Activated CD4-positive, alpha-beta memory T cell treated with anti-CD3 and anti-CD28 coated beads, Interleukin-2, amount 10 ng/mL, durations not matched to agents 7 days and 5 days (primary cell): ENCODE measurements around the gene MPPED1. TPM values are rescaled to one million over a fixed set of nuclear protein-coding genes. Genes with fewer than 3 reads are reported as not detected.

Experiments
- CTCF ChIA-PET: fragments of 350-600 bp; sonication (Branson Sonifier 250); formaldehyde crosslinking; loops from one replicate; lab custom pipeline; 2021; ENCODE audit warnings: antibody characterized with exemption, inconsistent platforms; lab: Charles Lee
- POLR2A ChIA-PET: fragments of 350-600 bp; sonication (Branson Sonifier 250); formaldehyde crosslinking; loops from one replicate; lab custom pipeline; 2021; ENCODE audit warnings: antibody characterized with exemption; lab: Charles Lee
- DNase-seq: peaks from one replicate; pipeline ENCODE4 v3.0.0-alpha.2; 2020
- H3K27ac Mint-ChIP-seq: one replicate; pipeline ENCODE4 v1.8.0; 2021; ENCODE audit warnings: mild to moderate bottlenecking, mixed read lengths
- H3K27me3 Mint-ChIP-seq: one replicate; pipeline ENCODE4 v1.8.0; 2021; ENCODE audit warnings: mixed read lengths
- H3K36me3 Mint-ChIP-seq: one replicate; pipeline ENCODE4 v1.8.0; 2021; ENCODE audit warnings: low read depth, mixed read lengths
- H3K4me1 Mint-ChIP-seq: one replicate; pipeline ENCODE4 v1.8.0; 2021; ENCODE audit warnings: mixed read lengths
- H3K4me3 Mint-ChIP-seq: one replicate; pipeline ENCODE4 v1.8.0; 2021; ENCODE audit warnings: mild to moderate bottlenecking, mixed read lengths
- H3K9me3 Mint-ChIP-seq: one replicate; pipeline ENCODE4 v1.8.0; 2021; ENCODE audit warnings: mixed read lengths
- total RNA-seq, 2 experiments: library from RNA; stranded (reverse); gene quantifications; one replicate each; pipeline ENCODE4 v1.2.3, GENCODE V29; 2021

MPPED1 gene
- total RNA-seq, 2 experiments from 2014 or later: not detected

GRCh38 chr22:43465291-43466015 is 53.6 kb downstream of the MPPED1 start:
- H3K9me3 Mint-ChIP-seq: no peaks in the 10 kb centered on the region
- no peaks in the 10 kb centered on the region for H3K27me3 Mint-ChIP-seq
- CTCF ChIA-PET: no interaction called here
- no peak for DNase-seq
- no peaks in the 10 kb centered on the region for H3K36me3 Mint-ChIP-seq
- no peak overlapping the region for H3K4me3 Mint-ChIP-seq
- no peak overlapping the region for H3K27ac Mint-ChIP-seq
- no peaks in the 10 kb centered on the region for H3K4me1 Mint-ChIP-seq
- POLR2A ChIA-PET: no interaction called here

- ChIA-PET CTCF (no interaction called here), POLR2A (no interaction called here)
- DNase-seq: no peak
- Mint-ChIP-seq H3K36me3 (no peaks in the 10 kb centered on the region), H3K4me1 (no peaks in the 10 kb centered on the region), H3K27ac (no peak overlapping the region), H3K9me3 (no peaks in the 10 kb centered on the region), H3K27me3 (no peaks in the 10 kb centered on the region), H3K4me3 (no peak overlapping the region)
Observed at GRCh38 chr22:43466710-43467109, 54.9 kb downstream of the MPPED1 start.

GRCh38 chr22:43467216-43467940 is 55.6 kb downstream of the MPPED1 start:
- Mint-ChIP-seq H3K4me3 (no peak overlapping the region), H3K36me3 (no peaks in the 10 kb centered on the region), H3K4me1 (no peaks in the 10 kb centered on the region), H3K27me3 (no peaks in the 10 kb centered on the region), H3K27ac (no peak overlapping the region), H3K9me3 (no peaks in the 10 kb centered on the region)
- POLR2A ChIA-PET: no interaction called here
- no peak for DNase-seq
- CTCF ChIA-PET: no interaction called here

GRCh38 chr22:43470253-43470652 is 58.4 kb downstream of the MPPED1 start:
- Mint-ChIP-seq H3K4me1 (no peaks in the 10 kb centered on the region), H3K27me3 (no peaks in the 10 kb centered on the region), H3K9me3 (no peaks in the 10 kb centered on the region), H3K4me3 (no peak overlapping the region), H3K27ac (no peak overlapping the region), H3K36me3 (no peaks in the 10 kb centered on the region)
- no peak for DNase-seq
- ChIA-PET POLR2A (no interaction called here), CTCF (no interaction called here)

GRCh38 chr22:43470941-43471585 is 59.2 kb downstream of the MPPED1 start:
- no peaks in the 10 kb centered on the region for H3K36me3 Mint-ChIP-seq
- H3K27ac Mint-ChIP-seq: no peak overlapping the region
- no peaks in the 10 kb centered on the region for H3K4me1 Mint-ChIP-seq
- no peak overlapping the region for H3K4me3 Mint-ChIP-seq
- CTCF ChIA-PET: no interaction called here
- POLR2A ChIA-PET: no interaction called here
- no peaks in the 10 kb centered on the region for H3K9me3 Mint-ChIP-seq
- no peaks in the 10 kb centered on the region for H3K27me3 Mint-ChIP-seq
- DNase-seq: no peak

- H3K27me3 Mint-ChIP-seq: no peaks in the 10 kb centered on the region
- POLR2A ChIA-PET: no interaction called here
- no peak overlapping the region for H3K4me3 Mint-ChIP-seq
- H3K36me3 Mint-ChIP-seq: no peaks in the 10 kb centered on the region
- CTCF ChIA-PET: no interaction called here
- DNase-seq: no peak
- H3K9me3 Mint-ChIP-seq: no peaks in the 10 kb centered on the region
- no peaks in the 10 kb centered on the region for H3K4me1 Mint-ChIP-seq
- H3K27ac Mint-ChIP-seq: no peak overlapping the region
Observed at GRCh38 chr22:43471606-43472135, 59.9 kb downstream of the MPPED1 start.

GRCh38 chr22:43473031-43473430 is 61.2 kb downstream of the MPPED1 start:
- no peaks in the 10 kb centered on the region for H3K9me3 Mint-ChIP-seq
- H3K4me3 Mint-ChIP-seq: no peak overlapping the region
- ChIA-PET POLR2A (no interaction called here), CTCF (no interaction called here)
- DNase-seq: no peak
- no peaks in the 10 kb centered on the region for H3K4me1 Mint-ChIP-seq
- no peaks in the 10 kb centered on the region for H3K27me3 Mint-ChIP-seq
- no peak overlapping the region for H3K27ac Mint-ChIP-seq
- no peaks in the 10 kb centered on the region for H3K36me3 Mint-ChIP-seq

- H3K36me3 Mint-ChIP-seq: no peaks in the 10 kb centered on the region
- ChIA-PET CTCF (no interaction called here), POLR2A (no interaction called here)
- no peak for DNase-seq
- no peaks in the 10 kb centered on the region for H3K4me1 Mint-ChIP-seq
- no peak overlapping the region for H3K4me3 Mint-ChIP-seq
- H3K27me3 Mint-ChIP-seq: no peaks in the 10 kb centered on the region
- no peak overlapping the region for H3K27ac Mint-ChIP-seq
- H3K9me3 Mint-ChIP-seq: no peaks in the 10 kb centered on the region
Observed at GRCh38 chr22:43473441-43473840, 61.6 kb downstream of the MPPED1 start.

GRCh38 chr22:43474161-43475101 is 62.6 kb downstream of the MPPED1 start:
- Mint-ChIP-seq H3K4me3 (no peak overlapping the region), H3K27me3 (no peaks in the 10 kb centered on the region)
- CTCF ChIA-PET: no interaction called here

GRCh38 chr22:43475549-43476076 is 63.8 kb downstream of the MPPED1 start:
- no peaks in the 10 kb centered on the region for H3K9me3 Mint-ChIP-seq
- H3K36me3 Mint-ChIP-seq: no peaks in the 10 kb centered on the region
- CTCF ChIA-PET: no interaction called here
- no peak overlapping the region for H3K27ac Mint-ChIP-seq
- H3K27me3 Mint-ChIP-seq: no peaks in the 10 kb centered on the region
- no peaks in the 10 kb centered on the region for H3K4me1 Mint-ChIP-seq
- no peak overlapping the region for H3K4me3 Mint-ChIP-seq
- POLR2A ChIA-PET: no interaction called here
- DNase-seq: no peak

More at GRCh38 chr22:43474161-43475101, 62.6 kb downstream of the MPPED1 start:
- Mint-ChIP-seq H3K4me1 (no peaks in the 10 kb centered on the region), H3K36me3 (no peaks in the 10 kb centered on the region), H3K27ac (no peak overlapping the region), H3K9me3 (no peaks in the 10 kb centered on the region)
- POLR2A ChIA-PET: no interaction called here
- no peak for DNase-seq

GRCh38 chr22:43476341-43476740 is 64.5 kb downstream of the MPPED1 start:
- CTCF ChIA-PET: no interaction called here
- Mint-ChIP-seq H3K27me3 (no peaks in the 10 kb centered on the region), H3K9me3 (no peaks in the 10 kb centered on the region), H3K36me3 (no peaks in the 10 kb centered on the region), H3K27ac (no peak overlapping the region), H3K4me1 (no peaks in the 10 kb centered on the region), H3K4me3 (no peak overlapping the region)
- DNase-seq: no peak
- POLR2A ChIA-PET: no interaction called here
